MM.1S (cell line): ENCODE results near the gene NAB2.

Source experiments
- DNase-seq: peaks from one replicate; pipeline ENCODE4 v3.0.0-alpha.2; 2015
- H2AFZ ChIP-seq: fragments of 300-600 bp; sonication (generic); 2 replicates; pipeline ENCODE4 v1.6.0; 2016; ENCODE audit warnings: antibody characterized with exemption, low read length
- H3F3A ChIP-seq: fragments of 300-600 bp; sonication (generic); 2 replicates; pipeline ENCODE4 v1.6.1; 2016; ENCODE audit warnings: mild to moderate bottlenecking, antibody characterized with exemption, low read length, moderate library complexity, mixed read lengths; ENCODE audit not compliant: insufficient read depth
- H3K27ac ChIP-seq: fragments of 300-600 bp; sonication (generic); 2 replicates; pipeline ENCODE4 v1.5.1; 2016; ENCODE audit warnings: mild to moderate bottlenecking, low read length
- H3K27me3 ChIP-seq: fragments of 300-600 bp; sonication (generic); replicated peaks from 2 replicates; pipeline ENCODE4 v1.6.0; 2016; ENCODE audit warnings: low read length; ENCODE audit not compliant: insufficient read depth
- H3K36me3 ChIP-seq: fragments of 300-600 bp; sonication (generic); replicated peaks from 2 replicates; pipeline ENCODE4 v1.6.1; 2016; ENCODE audit warnings: mild to moderate bottlenecking, low read length, mixed read lengths; ENCODE audit not compliant: insufficient read depth
- H3K4me1 ChIP-seq: fragments of 300-600 bp; sonication (generic); 2 replicates; pipeline ENCODE4 v1.6.1; 2016; ENCODE audit warnings: low read length, mixed read lengths
- H3K4me2 ChIP-seq: fragments of 300-600 bp; sonication (generic); 2 replicates; pipeline ENCODE4 v1.6.0; 2016; ENCODE audit warnings: low read depth, low read length
- H3K4me3 ChIP-seq: fragments of 300-600 bp; sonication (generic); 2 replicates; pipeline ENCODE4 v1.5.1; 2016; ENCODE audit warnings: low read length, mixed read lengths
- H3K79me2 ChIP-seq: fragments of 300-600 bp; sonication (generic); 2 replicates; pipeline ENCODE4 v1.6.1; 2016; ENCODE audit warnings: mixed run types, low read length, mixed read lengths
- H3K9ac ChIP-seq: fragments of 300-600 bp; sonication (generic); 2 replicates; pipeline ENCODE4 v1.6.1; 2016; ENCODE audit warnings: low read length, mixed read lengths
- H3K9me2 ChIP-seq: fragments of 300-600 bp; sonication (generic); replicated peaks from 2 replicates; pipeline ENCODE4 v1.6.1; 2016; ENCODE audit warnings: mild to moderate bottlenecking, low read length, mixed read lengths; ENCODE audit not compliant: insufficient read depth
- H3K9me3 ChIP-seq: fragments of 300-600 bp; sonication (generic); replicated peaks from 2 replicates; pipeline ENCODE4 v1.6.1; 2016; ENCODE audit warnings: mild to moderate bottlenecking, low read length, mixed read lengths; ENCODE audit not compliant: insufficient read depth
- H4K20me1 ChIP-seq: fragments of 300-600 bp; sonication (generic); 2 replicates; pipeline ENCODE4 v1.6.1; 2016; ENCODE audit warnings: mild to moderate bottlenecking, low read length, moderate library complexity, mixed read lengths; ENCODE audit not compliant: insufficient read depth
- EZH2 ChIP-seq: fragments of 300-600 bp; sonication (generic); optimal IDR thresholded peaks from 2 replicates; pipeline ENCODE3; 2017; ENCODE audit warnings: low read depth, mild to moderate bottlenecking, antibody characterized with exemption, low read length, mixed read lengths
- EZH2phosphoT487 ChIP-seq: fragments of 300-600 bp; sonication (generic); IDR thresholded peaks from 2 replicates; pipeline ENCODE4 v1.6.1; 2018; ENCODE audit warnings: antibody characterized with exemption, low read length
- TF ChIP-seq, protein P1 (sequence below): fragments of 300-600 bp; sonication (generic); IDR thresholded peaks from 2 replicates; pipeline ENCODE4 v1.5.1; 2016; ENCODE audit warnings: antibody characterized with exemption, low read length, mixed read lengths

Gene NAB2

DNA sequence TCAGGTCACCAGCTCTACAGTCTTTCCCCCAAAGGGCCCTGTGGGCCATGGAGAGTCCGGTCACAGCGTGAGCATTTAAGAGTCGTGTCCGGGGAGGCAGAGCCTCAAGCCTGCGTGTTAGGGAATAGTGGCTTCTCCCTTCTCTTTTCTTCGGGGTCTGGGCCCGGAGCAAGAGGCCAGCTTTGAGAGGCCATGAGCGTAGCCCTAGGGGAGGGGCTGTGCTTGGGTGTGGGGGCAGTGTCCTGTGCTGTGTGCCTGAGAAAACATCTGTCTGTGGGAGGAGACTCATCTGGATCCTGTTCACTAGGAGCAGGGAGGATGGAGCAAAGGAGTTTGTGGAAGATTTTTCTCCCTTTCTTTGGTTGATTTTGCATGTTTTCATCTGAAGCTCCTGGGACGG, 53.2 kb downstream of the NAB2 start:
- Histone ChIP-seq H4K20me1 (no peaks in the 10 kb centered on the region), H3K36me3 (no peaks in the 10 kb centered on the region)

DNA sequence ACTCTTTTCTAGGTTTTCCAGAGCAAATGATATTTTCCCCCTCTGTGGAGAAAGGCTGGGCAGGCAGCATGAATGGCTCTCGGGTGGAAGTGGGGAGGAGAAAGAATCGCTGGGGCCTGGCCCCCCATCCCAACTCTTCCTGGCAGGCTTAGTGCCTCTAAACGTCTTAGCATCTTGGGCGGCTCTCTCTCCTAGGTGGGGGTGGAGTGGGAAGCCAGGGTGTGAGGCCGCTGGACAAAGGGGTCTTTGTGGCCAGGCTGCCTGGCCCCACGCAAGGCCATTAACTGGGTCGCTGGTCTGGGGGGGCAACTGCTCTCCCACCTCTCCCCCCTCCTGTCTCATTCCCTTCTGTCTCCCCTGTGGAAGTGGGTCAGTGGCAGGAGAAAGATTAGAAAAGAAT, 53.8 kb downstream of the NAB2 start:
- Histone ChIP-seq H3K4me3 (no peak overlapping the region), H3K27ac (no peak overlapping the region), H3F3A (no peaks in the 10 kb centered on the region), H3K27me3 (no peaks in the 10 kb centered on the region), H3K9me3 (no peaks in the 10 kb centered on the region), H3K9ac (no peak overlapping the region), H3K4me1 (no peaks in the 10 kb centered on the region), H2AFZ (no peak overlapping the region), H3K36me3 (no peaks in the 10 kb centered on the region), H3K9me2 (no peaks in the 10 kb centered on the region), H4K20me1 (no peaks in the 10 kb centered on the region), H3K4me2 (no peak overlapping the region), H3K79me2 (no peaks in the 10 kb centered on the region)
- TF ChIP-seq EZH2 = no peak
- TF ChIP-seq, protein P1, sequence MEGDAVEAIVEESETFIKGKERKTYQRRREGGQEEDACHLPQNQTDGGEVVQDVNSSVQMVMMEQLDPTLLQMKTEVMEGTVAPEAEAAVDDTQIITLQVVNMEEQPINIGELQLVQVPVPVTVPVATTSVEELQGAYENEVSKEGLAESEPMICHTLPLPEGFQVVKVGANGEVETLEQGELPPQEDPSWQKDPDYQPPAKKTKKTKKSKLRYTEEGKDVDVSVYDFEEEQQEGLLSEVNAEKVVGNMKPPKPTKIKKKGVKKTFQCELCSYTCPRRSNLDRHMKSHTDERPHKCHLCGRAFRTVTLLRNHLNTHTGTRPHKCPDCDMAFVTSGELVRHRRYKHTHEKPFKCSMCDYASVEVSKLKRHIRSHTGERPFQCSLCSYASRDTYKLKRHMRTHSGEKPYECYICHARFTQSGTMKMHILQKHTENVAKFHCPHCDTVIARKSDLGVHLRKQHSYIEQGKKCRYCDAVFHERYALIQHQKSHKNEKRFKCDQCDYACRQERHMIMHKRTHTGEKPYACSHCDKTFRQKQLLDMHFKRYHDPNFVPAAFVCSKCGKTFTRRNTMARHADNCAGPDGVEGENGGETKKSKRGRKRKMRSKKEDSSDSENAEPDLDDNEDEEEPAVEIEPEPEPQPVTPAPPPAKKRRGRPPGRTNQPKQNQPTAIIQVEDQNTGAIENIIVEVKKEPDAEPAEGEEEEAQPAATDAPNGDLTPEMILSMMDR = no peak
- no peak for TF ChIP-seq EZH2phosphoT487
- DNase-seq = no peak

More for the DNA sequence above, 53.2 kb downstream of the NAB2 start:
- Histone ChIP-seq H3K27me3 (no peaks in the 10 kb centered on the region), H3K27ac (no peak overlapping the region), H3K9ac (no peak overlapping the region), H3K4me2 (no peak overlapping the region), H3K4me1 (no peaks in the 10 kb centered on the region), H3K9me3 (no peaks in the 10 kb centered on the region), H3K4me3 (no peak overlapping the region), H3F3A (no peaks in the 10 kb centered on the region), H2AFZ (no peak overlapping the region; the same call in 1 of the 2 replicates), H3K79me2 (no peaks in the 10 kb centered on the region), H3K9me2 (no peaks in the 10 kb centered on the region)
- TF ChIP-seq EZH2 = no peak
- TF ChIP-seq, protein P1 = no peak
- no peak for TF ChIP-seq EZH2phosphoT487
- no peak for DNase-seq

DNA sequence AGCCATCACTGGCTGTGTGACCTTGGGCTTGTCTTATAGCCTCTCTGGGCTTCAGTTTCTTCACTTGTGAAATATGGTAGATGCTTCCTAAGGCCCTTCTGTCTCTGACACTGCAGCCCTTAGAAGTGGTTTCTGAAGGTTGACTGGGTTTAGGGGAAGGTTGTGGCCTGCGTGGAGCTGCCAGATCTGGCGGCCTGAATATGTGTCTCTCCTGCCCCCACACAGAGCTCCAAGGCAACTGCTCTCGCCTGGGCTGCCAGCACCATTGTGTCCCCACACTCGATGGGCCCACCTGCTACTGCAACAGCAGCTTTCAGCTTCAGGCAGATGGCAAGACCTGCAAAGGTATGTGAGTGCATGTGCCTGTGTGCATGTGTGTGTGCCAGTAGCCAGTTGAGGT, 54.5 kb downstream of the NAB2 start:
- no peak for TF ChIP-seq EZH2phosphoT487
- TF ChIP-seq, protein P1 = no peak
- TF ChIP-seq EZH2 = no peak
- no peak overlapping the region for H3K27ac ChIP-seq
- no peaks in the 10 kb centered on the region for H3K4me1 ChIP-seq
- H3K9ac ChIP-seq = no peak overlapping the region
- no peak for DNase-seq
- H2AFZ ChIP-seq = no peak overlapping the region
- no peaks in the 10 kb centered on the region for H3K9me3 ChIP-seq
- no peaks in the 10 kb centered on the region for H3K79me2 ChIP-seq
- no peaks in the 10 kb centered on the region for H4K20me1 ChIP-seq
- no peaks in the 10 kb centered on the region for H3F3A ChIP-seq
- no peak overlapping the region for H3K4me3 ChIP-seq
- H3K9me2 ChIP-seq = no peaks in the 10 kb centered on the region
- H3K4me2 ChIP-seq = no peak overlapping the region
- H3K27me3 ChIP-seq = no peaks in the 10 kb centered on the region
- H3K36me3 ChIP-seq = no peaks in the 10 kb centered on the region
